Measurements from ENCODE around the gene DIP2C. TPM values are rescaled to one million over a fixed set of nuclear protein-coding genes. Genes with fewer than 3 reads are reported as not detected.

The DIP2C gene
- polyA plus RNA-seq, 1 of the 3 experiments (the other 2 are of a cell fraction): 8.7 TPM

- no peak for TF ChIP-seq ZBTB33 (IDR thresholded peaks at IDR 0.05; ENCODE audit: borderline replicate concordance, low read depth)
These were observed 113.4 kb downstream of the DIP2C start (continued) for GRCh38 chr10:576130-576465.

GRCh38 chr10:575402-576129, 113.9 kb downstream of the DIP2C start:
- no peak for DNase-seq
- peaks cover 0 to 11% of the 10 kb centered on the region in 2 experiments; a peak in 1 of 4 replicates for H3K4me1 ChIP-seq (ENCODE audit: control insufficient read depth in 1 of 2, insufficient read depth in 2 of 2, low read depth in 1 of 2, low read length in 1 of 2)
- H3K79me2 ChIP-seq (ENCODE audit: insufficient read depth): peaks cover 94% of the 10 kb centered on the region
- ChIA-PET POLR2A (no interaction called here), CTCF (interaction anchor here (0.6 to 1.1 kb wide), 2 partner anchors 46 to 264 kb away, joined by 3 read pairs; no protein-coding TSS in a partner anchor)
- TF ChIP-seq EZH2phosphoT487 (IDR thresholded peaks at IDR 0.05; ENCODE audit: borderline replicate concordance, low read depth) (no peak), SIN3A (IDR thresholded peaks at IDR 0.05; ENCODE audit: borderline replicate concordance, low read depth, low read length) (no peak), MXI1 (IDR thresholded peaks at IDR 0.05; ENCODE audit: low read depth, low read length) (no peak), POLR2AphosphoS5 (IDR thresholded peaks at IDR 0.05; ENCODE audit: low read depth, low read length) (no peak), RCOR1 (IDR thresholded peaks at IDR 0.05; ENCODE audit: low read length) (no peak), CTCF (IDR thresholded peaks at IDR 0.05) (no peak), FOSL2 (IDR thresholded peaks at IDR 0.05; ENCODE audit: borderline replicate concordance, low read depth) (no peak), NRF1 (IDR thresholded peaks at IDR 0.05; ENCODE audit: low read depth, low read length) (no peak), TEAD4 (IDR thresholded peaks at IDR 0.05; ENCODE audit: borderline replicate concordance, insufficient read depth) (no peak), MEF2A (IDR thresholded peaks at IDR 0.05; ENCODE audit: borderline replicate concordance, low read depth) (no peak), TCF12 (IDR thresholded peaks at IDR 0.05) (no peak), MAX (IDR thresholded peaks at IDR 0.05; ENCODE audit: low read depth) (no peak), FOXJ3 (CRISPR knock-in tag; IDR thresholded peaks at IDR 0.05) (no peak), IRF3 (IDR thresholded peaks at IDR 0.05; ENCODE audit: low read depth, low read length) (no peak), PBX3 (IDR thresholded peaks at IDR 0.05) (no peak), JUND (IDR thresholded peaks at IDR 0.05) (no peak), EP300 (IDR thresholded peaks at IDR 0.05; ENCODE audit: borderline replicate concordance in 1 of 2, low read depth in 1 of 2, low read length in 1 of 2) (no peak), CHD2 (IDR thresholded peaks at IDR 0.05; ENCODE audit: low read length, partially characterized antibody) (no peak), NFIC (IDR thresholded peaks at IDR 0.05; ENCODE audit: borderline replicate concordance) (no peak)
- WGBS (ENCODE audit: low lambda C conversion rate): 94% methylated on average over 16 of the region's 16 CpGs
- H3K4me2 ChIP-seq: no peak overlapping the region
- no peaks in the 10 kb centered on the region for H3K9me3 ChIP-seq
- H2AFZ ChIP-seq (ENCODE audit: low read depth): no peak overlapping the region
- no peak overlapping the region for H3K27ac ChIP-seq (ENCODE audit: low read depth in 2 of 2, low read length in 1 of 2)
- H3F3A ChIP-seq (replicated peaks; ENCODE audit: insufficient read depth): peaks cover 15% of the 10 kb centered on the region
- H3K9ac ChIP-seq: no peak overlapping the region
- H3K36me3 ChIP-seq (replicated peaks in 1 of 2; ENCODE audit: control insufficient read depth in 1 of 2, insufficient read depth in 2 of 2, low read length in 1 of 2): no peaks in the 10 kb centered on the region
- H4K20me1 ChIP-seq (ENCODE audit: insufficient read depth): peaks cover 60% of the 10 kb centered on the region
- H3K4me3 ChIP-seq (ENCODE audit: low read depth in 2 of 2, low read length in 1 of 2): no peak overlapping the region
- H3K9me2 ChIP-seq: no peaks in the 10 kb centered on the region
- H3K27me3 ChIP-seq (ENCODE audit: insufficient read depth): no peaks in the 10 kb centered on the region
